C4-2B (cell line): Measurements from ENCODE around the gene TMSB15C.

Source experiments
- ZFX ChIP-seq: fragments of 450-650 bp; IDR thresholded peaks from 2 replicates; pipeline ENCODE4 v1.6.1; 2017
- TF ChIP-seq, protein P1 (sequence below): fragments of 450-650 bp; conservative IDR thresholded peaks from 2 replicates; pipeline ENCODE4 v1.5.1; 2017; ENCODE audit warnings: mild to moderate bottlenecking

DNA sequence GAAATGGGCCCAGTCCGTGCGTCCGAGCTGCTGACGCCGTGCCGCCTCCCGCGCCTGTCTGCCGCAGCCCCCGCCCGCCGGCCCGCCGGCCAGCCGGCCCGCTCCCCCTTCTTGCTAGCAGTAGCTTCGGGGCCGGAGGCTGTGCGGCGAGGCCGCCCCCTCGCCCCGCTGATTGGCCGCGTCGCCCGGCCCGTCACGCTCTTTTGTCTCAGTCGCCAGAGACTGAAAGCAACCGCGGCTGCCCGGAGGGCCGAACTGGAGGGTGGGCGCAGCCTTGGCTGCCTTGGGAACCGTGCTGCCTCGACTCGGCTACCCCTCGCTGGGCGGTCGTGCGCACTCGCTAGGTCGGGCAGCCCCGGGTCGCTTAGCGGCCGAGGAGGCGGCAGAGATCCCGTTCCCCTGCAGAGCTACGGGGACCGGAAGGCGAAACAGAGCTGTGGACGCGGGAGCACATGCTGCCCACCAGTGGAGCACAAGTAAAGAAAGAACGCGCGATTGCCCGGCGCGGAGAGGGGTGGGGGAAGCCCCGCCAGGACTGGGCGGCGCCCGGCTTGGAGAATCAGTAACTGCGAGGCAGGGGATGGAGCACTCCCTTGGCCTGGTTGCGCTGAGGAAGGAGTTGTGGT is 36.4 kb upstream of the TMSB15C start, which contains the start of gene ZCCHC18:
- TF ChIP-seq, protein P1, sequence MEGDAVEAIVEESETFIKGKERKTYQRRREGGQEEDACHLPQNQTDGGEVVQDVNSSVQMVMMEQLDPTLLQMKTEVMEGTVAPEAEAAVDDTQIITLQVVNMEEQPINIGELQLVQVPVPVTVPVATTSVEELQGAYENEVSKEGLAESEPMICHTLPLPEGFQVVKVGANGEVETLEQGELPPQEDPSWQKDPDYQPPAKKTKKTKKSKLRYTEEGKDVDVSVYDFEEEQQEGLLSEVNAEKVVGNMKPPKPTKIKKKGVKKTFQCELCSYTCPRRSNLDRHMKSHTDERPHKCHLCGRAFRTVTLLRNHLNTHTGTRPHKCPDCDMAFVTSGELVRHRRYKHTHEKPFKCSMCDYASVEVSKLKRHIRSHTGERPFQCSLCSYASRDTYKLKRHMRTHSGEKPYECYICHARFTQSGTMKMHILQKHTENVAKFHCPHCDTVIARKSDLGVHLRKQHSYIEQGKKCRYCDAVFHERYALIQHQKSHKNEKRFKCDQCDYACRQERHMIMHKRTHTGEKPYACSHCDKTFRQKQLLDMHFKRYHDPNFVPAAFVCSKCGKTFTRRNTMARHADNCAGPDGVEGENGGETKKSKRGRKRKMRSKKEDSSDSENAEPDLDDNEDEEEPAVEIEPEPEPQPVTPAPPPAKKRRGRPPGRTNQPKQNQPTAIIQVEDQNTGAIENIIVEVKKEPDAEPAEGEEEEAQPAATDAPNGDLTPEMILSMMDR = no peak
- no peak for TF ChIP-seq ZFX
